NCI-H146 treated with DMSO at 0.1 percent for 48 hours (cell line): ENCODE data around the gene AGRN.
"Not testable (repeated sequence)": the region's sequence is repeated elsewhere in the genome, so short reads cannot be mapped to it uniquely, and the experiment has no call there.

ENCODE experiments used
- DNase-seq: peaks from one replicate; lab custom pipeline; 2025; ENCODE audit not compliant: unreplicated experiment; lab: John Stamatoyannopoulos, UW

Gene AGRN

GRCh38 chr1:1020000-1020404 is at the start of gene AGRN:
Gene AGRN, plus strand, starts transcription at chr1:1020120. Its CDS starts 53 bp downstream, at chr1:1020173.
- no peak for DNase-seq

- DNase-seq, result no peak
Observed at GRCh38 chr1:970242-970972, 49.5 kb upstream of the AGRN start.

DNA sequence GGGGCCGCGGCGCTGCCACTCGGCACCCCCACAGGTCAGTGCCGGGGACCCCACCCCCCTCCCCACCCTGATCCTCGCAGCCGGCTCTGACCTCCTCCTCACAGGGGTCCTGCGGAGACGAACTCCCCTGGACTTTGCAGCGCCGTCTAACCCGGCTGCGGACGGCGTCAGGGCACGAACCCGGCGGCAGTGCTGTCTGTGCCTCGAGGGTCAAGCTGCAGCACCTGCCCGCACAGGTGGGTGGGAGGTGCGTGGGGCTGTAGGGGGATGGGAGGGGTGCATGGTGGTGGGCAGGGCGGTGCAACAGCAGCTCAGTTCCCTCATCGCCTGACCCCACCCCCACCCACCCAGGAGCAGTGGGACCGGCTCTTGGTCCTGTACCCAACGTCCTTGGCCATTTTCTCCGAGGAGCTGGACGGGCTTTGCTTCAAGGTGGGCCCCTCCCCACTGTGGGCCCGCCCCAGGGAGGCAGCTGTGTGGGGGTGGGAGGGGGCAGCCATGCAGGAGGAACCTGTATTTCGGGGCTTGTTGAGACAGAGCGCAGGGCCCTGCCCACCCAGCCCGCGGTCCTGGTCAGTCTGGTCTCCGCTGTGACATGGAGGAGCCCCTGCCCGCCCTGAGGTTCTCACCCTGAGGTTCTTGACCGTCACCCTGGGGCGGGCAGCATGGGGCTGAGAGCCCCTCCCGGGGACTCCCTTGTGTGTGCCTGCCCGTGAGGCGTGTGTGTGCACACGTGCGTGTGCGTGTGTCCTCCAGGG is 48.8 kb upstream of the AGRN start:
- no peak for DNase-seq

GRCh38 chr1:971751-972506 is 48.0 kb upstream of the AGRN start:
- DNase-seq, result no peak

DNA sequence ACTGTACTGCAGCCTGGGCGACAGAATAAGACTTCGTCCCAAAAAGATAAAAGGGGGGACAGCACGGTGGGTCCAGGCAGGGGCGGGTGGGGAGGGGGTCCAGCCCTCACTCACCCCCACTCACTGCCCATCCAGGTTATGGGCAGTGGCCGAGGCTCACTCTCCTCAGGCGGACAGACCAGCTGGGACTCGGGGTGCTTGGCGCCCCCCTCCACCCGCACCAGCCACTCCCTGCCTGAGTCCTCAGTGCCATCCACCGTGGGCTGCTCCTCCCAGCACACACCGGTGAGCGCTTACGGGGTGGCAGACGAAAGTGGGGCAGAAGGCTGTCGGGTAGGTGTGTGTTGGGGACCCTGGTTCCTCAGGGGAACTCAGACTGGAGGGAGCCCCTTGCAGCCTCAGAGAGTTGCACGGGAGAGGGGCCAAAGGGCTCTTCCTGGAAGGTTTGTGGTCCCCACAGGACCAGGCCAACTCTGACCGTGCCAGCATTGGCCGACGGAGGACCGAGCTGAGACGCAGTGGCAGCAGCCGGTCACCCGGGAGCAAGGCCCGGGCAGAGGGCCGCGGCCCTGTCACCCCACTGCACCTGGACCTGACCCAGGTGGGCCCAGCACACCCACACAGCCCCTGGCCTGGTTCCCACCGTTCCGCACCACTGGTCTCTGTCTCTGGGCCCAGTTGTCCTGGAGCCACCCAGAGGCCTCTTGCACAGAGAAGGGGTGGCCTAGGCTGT is 47.0 kb upstream of the AGRN start:
- DNase-seq, result no peak

GRCh38 chr1:973459-974292 is 46.2 kb upstream of the AGRN start:
- no peak for DNase-seq

GRCh38 chr1:974293-974640 is 45.7 kb upstream of the AGRN start:
- DNase-seq, result no peak

DNA sequence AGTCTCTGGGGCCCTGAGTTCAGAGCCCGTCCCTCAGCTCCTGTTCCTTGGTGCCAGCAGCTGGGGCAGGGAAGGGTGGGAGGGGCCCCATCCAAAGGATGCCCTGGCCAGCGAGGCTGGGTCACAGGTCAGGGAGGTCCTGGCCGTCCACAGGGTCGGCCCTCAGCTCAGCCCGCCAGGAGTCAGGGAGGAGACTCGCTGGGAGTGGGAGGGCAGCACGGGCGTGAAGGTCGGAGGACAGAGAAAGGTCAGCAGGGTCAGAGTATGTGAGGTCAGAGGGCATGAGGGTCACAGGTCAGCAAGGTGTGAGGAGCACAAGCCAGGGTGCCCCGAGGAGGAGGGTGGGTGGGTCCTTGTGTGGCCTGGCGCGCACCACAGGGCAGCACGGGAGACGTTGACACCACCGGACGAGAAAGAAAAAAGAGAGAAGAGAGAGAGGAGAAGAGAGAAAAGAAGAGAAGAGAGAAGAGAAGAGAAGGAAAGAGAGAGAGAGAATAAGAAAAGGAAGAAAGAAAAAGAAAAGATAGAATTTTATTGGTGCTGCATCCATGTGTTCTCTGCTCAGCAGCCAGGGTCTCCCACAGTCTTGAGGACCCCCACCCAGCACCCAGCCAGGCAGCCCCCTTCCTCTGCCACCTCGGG is 45.1 kb upstream of the AGRN start:
- DNase-seq, result no peak

DNA sequence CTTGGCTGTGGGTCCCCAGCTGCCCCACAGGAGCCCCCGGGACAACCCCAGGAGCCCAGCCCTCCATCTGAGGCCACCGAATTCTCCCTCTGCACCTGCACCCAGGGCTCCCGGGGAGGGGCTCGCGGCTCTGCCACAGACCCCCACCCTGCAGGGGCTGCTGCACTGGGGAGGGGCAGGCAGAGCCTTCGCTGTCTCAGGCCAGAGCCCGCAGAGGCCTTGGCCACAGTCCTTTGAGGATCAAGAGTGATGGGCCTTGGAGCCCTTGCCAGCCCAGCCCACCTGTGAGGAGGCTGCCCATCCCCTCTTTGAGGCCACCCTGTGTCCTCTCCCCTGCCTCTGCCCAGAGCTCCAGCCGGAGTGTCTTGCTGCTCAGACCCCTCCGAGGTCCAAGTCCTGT is 44.6 kb upstream of the AGRN start:
- DNase-seq, result no peak

DNA sequence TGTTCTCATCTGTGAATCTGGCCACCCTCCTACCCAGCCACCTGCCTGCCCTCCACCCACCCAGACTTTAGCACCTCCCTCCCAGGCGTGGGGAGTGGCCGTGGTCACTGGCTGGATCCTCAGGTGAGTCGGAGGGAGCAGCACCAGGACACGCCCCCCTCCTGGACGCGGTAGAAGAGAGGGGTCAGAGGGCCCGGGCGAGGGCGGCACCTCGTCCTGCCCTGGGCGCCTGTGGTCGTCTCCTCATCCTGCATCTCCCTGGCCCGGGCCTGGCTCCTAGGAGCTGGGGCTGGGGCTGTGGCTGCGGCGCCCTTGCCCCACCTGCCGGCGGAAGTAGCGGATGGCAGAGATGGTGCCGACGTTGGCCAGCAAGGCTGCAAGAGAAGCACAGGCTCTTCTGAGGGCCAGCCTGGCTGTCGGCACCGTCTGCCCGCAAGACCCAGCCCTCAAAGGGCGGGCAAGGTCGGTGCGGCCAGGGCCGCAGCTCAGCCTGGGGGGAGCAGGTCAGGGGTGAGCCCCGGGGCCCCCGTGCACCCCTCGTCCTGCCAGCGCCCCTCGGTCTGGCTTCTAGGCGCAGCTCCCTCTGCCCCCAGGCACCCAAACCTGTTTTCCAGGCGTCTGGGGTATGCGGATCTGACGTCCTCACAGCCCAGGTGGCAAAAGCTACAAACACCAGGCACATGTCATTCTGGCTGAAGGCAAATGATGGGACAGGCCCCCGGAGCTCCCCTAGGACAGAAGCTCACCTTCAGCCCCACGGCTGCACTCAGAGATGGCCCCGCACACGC is 43.8 kb upstream of the AGRN start:
- DNase-seq, result no peak

DNA sequence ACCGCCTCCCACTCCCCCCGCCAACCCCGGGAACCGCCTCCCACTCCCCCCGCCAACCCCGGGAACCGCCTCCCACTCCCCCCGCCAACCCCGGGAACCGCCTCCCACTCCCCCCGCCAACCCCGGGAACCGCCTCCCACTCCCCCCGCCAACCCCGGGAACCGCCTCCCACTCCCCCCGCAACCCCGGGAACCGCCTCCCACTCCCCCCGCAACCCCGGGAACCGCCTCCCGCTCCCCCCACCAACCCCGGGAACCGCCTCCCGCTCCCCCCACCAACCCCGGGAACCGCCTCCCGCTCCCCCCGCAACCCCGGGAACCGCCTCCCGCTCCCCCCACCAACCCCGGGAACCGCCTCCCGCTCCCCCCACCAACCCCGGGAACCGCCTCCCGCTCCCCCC is 43.1 kb upstream of the AGRN start:
- not testable (repeated sequence) for DNase-seq

DNA sequence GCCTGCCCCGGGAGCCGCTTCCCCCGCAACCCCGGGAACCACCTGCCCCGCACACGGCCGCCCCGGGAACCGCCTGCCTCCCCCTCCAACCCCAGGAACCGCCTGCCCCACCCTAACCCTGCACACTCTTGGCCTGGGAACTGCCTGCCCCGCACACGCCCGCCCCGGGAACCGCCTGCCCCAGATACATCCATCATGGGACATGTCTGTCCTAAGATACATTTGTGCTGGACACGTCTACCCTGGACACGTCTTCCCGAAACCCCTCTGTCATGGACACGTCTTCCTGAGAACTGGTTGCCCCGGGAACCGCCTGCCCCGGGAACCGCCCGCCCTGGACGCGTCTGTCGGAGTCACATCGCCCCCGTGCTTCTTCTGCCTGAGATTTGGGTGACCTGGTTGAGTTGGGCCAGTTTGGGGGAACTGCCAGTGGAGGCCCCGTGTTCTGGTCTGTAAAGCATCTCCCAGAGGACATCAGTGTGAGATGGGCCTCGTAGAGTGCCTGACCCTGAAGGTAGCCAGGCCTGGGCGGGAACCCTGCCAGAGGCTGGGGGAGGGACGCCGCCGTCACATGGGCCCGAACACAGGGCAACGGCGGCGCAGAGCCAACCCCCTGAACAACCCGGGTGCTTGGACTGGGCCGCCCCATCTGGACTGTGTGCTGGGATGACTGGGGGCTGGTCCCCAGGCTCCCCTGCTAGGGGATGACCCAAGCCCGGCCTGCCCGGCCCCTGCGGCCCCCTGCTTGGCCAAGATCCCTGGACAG is 41.7 kb upstream of the AGRN start:
- no peak for DNase-seq

DNA sequence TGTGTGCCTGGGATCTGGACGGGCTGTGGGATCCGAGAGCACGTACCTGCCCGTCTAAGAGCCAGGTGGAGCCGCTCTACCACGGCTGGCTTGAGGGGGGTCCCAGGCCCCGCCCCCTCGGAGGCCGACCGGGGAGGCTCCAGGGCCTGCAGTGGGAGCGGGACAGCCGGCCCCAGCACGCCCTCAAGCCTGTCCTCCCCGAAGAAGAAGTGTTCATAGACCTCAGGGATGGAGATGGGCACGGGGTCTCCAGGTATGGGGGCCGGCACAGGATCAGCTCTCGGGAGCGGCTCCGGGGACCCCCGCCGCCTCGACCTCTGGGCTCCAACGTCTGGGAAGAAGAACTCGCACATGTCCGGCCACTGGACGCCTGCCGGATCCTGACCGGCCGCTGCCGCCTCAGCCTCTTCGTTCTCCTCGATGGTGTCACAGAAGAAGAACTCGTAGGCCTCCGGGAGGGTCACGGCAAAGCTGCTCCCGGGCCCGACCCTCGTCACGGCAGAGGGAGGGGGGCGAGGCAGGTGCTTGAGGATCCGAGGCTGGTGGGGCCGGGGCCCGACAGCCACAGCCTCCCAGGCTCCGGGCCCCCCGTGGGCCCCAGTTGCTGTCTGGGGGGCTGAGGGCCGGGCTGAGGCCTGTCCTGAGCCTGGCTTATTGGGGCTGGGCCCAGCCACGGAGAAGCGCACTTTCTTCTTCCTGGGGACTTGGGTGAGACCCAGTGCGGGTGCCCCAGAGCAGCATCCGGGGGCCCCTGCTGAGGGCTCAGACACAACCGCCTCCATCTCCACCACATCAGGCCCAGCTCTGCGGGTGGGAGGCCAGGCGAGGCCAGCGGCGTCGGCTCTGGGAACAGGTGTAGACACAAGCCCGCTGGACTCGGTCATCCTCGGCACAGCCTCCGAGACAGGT is 40.8 kb upstream of the AGRN start:
- no peak for DNase-seq

GRCh38 chr1:979744-980072 is 40.2 kb upstream of the AGRN start:
- DNase-seq, result no peak

GRCh38 chr1:980137-980571 is 39.8 kb upstream of the AGRN start:
- no peak for DNase-seq

- DNase-seq, result no peak
Observed at GRCh38 chr1:980602-981395, 39.1 kb upstream of the AGRN start.

DNA sequence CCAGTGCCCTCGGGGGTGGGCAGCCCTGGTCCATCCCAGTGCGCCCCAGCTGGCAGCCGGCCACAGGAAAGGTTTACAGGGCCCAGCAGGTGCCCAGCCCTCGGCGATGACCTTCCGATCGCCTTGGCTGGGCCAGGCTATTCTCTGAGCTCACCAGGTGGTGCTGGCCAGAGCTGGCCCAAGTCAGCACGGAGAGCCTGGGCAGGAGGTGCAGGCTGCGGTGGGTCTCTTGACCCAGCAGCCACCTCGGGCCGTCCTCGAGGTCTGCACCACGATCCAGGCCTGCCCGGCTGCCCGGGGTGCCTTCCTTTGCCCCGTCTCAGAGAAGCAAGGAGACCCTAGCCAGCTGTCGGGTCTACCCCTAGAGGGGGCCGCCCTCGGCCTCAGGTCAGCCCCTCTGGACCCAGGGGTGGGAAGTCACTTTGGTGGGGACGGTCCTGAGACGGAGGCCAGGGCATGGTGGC is 38.4 kb upstream of the AGRN start:
- no peak for DNase-seq
